Germinal center (tissue), 1 donor: ENCODE results near the gene DDX51.

Experiments used
- DNase-seq: peaks from one replicate; pipeline ENCODE4 v3.0.0; 2012; ENCODE audit warnings: mixed read lengths, low spot score

Gene DDX51

DNA sequence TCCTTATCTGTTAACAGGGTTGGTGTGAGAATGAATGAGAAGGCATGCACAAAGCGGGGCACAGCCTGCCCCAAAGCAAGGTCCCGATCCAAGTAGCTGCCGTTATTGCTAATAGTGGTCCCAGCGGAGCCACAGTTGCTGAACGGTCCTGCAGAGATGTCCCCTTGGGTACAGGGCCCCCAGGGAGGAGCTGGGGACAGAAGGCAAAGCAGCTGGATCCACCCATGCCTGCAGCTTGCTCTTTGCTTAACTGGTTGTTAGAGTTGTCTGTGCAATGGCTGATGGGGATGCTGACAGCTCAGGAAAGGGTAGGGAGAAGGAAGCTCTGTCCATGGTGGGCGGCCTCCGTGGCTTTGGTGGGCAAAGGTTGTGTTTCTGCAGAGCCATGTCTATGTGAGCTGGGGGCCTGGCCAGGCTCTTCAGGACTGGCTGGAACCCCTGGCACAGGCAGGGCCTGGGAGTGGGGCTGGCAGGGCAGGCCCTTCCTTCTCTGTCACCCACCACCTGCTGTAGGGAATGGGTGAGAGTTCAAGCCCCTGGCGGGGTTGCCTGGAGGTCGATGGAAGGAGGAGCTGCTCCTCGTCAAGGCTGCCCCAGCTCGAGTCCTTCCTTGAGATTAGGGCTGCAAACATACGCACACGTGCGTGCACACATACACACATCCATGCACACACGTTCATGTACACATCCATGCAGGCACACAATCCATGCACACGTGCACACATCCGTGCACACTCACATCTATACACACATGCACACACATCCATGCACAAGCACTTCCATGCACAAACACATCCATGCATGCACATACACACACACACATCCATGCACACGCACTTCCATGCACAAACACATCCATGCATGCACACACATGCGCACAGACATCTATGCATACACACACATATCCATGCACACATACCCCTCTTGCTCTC is 35.6 kb upstream of the DDX51 start:
- no peak for DNase-seq

DNA sequence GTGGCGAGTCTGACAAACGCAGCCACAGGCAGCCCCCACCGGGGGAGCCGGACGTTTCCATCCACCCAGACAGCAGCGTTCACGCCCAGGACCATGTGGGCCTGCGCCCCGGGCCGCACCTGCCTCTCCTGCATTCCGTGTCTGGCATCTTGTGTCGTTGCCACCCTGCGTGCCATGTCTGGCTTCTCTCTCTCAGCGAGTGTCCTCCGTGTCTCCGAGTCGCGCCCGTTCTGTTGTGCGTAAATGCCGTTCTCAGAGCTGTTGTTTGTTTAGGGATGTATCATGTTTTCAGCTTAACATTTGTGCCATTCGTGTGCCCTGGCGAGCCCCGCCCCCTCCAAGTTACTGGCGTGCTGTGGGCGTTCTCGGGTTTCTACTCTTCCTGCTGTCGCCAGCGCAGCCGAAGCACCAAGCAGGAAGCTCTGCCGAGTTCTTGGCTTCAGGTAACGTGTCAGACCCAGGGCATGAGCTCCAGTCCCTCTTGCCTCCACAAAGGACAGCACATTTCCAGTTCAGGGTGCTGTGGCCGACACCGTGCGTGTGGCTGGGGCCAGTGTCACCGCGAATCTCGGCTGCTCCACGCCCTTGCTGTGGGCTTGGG is 34.8 kb upstream of the DDX51 start:
- no peak for DNase-seq

DNA sequence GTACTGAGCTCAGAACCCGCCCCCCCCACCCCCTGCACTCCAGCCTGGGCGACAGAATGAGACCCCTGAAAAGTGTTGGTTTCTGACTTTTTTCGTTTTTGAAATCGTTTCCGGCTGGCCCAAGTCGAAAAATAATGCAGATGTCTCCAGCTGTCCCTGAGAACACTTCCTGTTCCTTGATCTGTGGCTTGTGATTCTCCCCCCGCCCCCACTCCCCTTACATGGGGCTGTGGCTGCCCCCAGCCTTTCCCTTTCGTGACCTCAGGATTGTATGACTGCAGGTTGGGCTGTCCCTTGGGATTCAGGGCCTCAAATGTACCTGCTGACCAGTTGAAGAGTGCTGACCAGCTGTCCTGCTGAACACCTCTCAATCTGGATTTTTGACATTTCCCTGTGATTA is 34.2 kb upstream of the DDX51 start:
- no peak for DNase-seq

DNA sequence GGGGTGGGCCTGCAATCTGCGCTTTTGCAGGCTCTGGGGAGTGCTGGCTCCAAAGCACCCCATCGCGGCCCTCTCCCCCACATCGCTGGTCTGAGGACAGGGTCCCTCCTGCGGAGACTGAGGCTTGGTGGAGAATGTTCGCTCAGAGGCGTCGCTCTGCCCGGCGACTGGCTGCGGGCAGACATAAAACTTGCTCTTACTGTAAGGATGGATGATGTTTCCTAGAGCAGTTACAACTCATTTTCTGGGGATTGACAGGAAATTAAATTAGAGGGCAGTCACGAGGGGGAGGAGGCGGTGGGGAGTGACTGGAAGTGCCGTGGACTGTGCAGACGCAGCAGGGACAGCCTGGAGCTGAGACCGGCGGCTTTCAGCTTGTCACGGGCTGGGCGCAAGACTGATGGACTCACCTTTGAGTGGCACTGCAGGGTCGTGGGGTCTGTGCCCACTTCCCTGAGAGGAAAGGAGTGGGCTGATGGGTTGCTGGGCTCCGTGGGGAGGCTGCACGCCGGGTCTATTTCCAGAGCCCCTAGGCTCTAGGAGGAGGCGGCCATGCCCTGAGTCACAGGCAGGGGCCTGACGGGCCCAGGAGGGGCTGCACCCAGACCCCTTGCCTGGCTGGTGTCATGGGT is 32.9 kb upstream of the DDX51 start:
- no peak for DNase-seq

DNA sequence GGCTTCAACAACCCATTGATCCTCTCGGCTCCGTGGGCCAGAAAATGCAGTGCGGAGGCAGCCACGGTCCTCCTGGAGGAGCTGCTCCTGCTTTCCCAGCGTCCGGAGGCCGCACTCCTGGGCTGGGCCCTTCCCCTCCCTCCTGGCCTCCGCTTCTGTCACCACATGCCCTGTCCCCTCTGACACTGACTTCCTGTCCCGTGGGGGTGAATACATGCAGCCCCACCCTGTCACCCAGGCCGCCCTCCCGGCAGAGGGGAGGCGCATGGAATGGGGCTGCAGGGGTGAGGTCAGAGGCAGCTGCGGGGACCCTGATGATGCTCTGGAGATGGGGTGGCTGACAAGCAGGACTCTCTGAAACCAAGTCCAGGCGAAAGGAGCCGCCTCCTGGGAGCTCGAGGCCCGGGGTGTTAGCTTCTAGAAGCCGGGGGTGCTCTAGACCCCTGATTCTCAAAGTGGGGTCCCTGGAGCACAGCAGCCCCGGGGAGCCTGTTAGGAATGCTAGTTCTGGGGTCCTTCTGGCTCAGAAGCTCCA is 32.3 kb upstream of the DDX51 start:
- no peak for DNase-seq

DNA sequence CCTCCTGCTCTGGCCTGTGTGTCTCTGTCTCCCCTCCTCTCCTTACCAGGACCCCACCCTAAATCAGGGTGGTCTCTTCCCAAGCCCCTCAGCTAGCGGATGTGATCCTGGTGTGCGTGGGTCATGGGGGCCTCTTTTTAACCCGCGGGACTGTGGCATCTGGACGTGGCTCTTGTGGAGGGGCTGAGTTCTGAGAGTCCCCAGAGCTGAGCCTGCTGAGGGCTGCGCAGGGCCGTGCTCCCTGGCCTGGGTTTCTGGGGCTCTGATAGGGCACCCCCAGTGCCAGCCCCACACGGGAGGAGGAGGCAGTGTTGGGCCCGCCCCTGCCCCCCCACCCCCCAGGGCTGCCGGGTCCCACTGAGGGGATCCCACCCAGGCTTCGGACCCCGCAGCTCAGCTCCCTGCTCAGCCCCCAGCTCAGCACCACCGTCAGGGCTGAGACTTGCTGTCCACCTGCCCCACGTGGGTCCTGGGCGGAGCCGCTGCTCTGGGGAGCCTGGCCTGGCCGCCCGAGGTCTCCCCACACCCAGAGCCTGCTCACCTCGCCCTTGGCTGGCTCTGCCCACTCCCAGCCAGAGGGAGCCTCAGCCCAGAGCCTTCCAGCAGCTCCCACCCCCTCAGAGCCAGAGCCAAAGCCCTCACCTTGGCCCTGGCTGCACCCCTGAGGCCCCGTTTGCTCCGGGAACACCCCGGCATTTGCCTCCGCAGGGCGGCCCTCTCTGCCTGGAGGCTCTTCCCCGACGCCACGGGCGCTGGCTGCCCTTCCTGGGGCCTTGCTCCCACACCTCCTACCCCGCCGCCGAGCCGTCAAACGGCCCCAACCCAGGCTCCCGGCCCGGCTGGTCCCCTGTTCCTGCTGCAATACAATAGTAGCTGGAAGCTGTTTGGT is 31.6 kb upstream of the DDX51 start:
- no peak for DNase-seq

DNA sequence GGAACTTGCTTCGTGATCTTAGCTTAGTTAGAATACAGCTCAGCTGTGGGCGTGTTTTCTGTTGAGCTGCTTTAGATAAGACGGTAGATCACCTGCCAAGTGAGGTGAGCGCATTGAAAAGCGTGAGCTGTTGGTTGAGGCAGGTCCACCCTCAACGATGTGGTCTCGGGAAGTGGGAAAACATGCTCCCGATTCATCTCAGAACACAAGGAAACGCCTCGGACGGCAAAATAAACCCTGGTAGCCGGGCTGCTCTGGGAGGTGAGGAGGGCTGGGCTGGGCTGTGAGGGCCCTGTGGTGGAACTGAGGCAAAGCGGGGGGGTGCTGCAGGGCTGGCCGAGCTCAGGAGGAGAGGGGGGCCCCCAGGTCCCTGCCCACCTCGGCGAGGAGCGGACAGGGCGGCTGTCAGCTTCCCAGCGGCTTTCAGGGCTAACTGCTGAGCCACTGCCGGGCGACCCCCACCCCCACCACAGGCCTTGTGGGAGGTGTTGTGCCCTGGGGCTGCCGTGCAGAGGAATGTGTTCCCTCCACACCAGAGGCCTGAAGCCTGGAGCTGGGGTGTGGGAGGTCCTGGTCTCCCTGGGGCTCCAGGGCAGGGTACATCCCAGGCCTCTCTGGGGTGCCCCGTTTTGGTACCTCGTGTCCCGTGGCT is 30.8 kb upstream of the DDX51 start:
- DNase-seq: no peak

DNA sequence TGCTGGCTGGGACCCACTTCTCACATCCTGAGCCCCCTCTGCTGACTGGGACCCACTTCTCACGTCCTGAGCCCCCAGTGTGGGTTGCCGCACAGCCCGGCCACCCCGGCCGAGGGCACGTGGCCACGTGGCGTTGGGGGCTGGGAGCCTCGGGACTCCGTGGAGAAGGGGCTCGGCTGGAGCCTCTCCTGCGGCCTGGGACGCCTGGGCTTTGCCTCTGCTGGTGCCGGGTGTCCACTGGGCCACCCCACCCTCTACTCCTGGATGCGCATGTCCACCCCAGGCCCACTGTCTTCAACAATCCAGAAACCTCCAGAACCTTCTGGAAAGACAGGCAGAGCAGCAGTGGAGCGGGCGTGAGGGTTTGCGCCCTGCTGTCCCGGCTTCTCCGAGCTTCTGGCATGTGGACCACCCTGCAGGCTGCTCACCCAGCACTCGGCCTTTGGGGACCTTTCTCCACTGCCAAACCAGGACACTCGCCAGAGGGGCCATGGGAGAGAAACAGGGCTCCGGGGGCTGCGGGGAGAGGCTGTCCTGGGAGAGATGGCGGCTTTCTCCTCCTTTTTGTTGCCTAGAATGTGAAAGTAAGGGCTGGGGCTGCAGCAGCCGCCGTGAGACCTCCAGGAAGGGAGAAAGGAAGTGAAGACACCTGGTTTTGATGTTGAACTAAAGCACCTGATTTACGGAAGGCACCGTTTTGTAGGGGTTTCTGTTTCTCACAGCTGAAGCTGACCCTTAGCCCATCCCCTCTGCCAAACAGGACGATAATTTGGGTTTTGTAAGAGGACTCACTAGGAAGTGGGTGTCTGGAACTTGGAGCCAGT is 30.1 kb upstream of the DDX51 start:
- no peak for DNase-seq

DNA sequence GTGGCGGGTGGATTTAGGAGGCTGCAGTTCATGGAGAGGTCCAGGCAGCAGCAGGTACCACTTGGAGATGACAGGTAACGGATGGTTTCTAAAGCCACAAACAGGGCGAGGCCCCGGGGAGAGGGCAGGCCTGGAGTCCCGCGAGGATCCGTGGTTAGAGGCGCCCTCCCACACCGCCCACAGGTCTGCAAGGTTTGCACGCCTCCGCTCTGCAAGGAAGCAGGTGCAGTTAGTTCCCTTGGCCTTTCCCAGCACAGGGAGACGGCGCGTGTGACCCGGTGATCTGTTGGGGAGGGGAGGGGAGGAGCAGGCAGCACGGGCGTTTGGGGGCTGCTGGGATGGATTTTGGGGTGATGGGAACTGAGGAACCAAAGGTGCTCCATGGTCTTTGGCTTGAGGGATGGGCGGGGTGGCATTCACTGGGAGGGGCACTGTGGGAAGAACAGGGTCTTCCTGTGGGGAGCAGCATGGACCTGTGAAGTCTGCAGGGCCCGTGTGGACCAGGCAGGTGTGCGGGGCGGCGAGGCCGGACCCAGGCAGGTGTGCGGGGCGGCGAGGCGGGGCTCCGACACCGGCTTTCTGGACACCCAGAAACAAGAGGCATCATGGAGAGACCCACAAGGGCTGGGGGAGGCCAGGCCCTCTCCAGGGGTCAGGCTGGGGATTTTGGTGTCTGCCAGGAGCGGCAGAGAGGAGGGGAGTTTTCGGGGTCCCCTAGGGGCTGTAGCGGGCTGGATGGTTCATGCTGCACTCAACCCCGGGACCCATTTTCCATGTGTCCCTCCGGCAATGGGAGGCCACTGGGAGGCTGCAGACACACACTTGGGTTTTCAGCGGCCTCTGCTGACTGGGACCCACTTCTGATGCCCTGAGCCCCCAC is 29.3 kb upstream of the DDX51 start:
- DNase-seq: no peak

DNA sequence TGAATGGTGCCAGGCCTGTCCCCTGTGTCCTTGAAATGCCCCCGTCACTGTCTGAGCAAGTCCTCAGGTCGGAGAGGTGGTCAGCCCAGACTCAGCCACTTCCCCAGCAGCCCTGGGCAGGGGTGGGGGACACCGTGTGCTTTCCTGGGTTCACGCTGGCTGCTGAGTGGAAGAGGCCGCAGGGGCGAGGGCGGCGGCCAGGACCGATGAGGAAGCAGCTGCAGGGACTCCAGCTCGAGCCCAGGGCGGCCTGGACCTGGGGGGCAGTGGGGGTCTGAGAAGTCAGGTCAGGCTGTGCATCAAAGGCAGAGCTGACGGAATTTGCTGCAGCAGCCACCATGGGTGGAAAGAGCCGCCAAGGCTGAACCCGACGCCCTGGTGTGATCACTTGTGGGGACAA is 28.5 kb upstream of the DDX51 start:
- DNase-seq: no peak

DNA sequence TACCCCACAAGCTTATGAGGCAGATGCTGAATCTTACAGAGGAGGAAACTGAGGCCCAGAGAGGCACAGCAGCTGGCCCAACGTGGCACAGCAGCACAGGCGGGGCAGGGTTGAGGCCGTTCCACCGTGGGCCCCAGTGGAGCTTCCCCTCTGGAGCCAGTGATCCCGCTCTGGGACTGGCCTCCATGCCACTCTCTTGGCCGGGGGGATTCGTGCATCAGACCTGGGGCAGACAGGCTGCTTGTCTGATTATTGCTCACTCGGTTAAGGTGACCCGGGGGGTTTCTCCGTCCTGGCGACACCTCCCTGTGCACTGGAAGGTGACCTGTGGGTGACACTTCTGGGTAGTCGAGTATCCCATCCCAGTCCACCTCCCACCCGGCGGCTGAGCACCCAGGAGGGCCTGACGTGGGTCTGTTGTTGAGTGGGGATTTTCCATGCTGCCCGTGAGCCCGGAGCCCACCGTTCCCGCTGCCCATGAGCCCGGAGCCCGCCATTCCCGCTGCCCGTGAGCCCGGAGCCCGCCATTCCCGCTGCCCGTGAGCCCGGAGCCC is 27.9 kb upstream of the DDX51 start:
- no peak for DNase-seq

DNA sequence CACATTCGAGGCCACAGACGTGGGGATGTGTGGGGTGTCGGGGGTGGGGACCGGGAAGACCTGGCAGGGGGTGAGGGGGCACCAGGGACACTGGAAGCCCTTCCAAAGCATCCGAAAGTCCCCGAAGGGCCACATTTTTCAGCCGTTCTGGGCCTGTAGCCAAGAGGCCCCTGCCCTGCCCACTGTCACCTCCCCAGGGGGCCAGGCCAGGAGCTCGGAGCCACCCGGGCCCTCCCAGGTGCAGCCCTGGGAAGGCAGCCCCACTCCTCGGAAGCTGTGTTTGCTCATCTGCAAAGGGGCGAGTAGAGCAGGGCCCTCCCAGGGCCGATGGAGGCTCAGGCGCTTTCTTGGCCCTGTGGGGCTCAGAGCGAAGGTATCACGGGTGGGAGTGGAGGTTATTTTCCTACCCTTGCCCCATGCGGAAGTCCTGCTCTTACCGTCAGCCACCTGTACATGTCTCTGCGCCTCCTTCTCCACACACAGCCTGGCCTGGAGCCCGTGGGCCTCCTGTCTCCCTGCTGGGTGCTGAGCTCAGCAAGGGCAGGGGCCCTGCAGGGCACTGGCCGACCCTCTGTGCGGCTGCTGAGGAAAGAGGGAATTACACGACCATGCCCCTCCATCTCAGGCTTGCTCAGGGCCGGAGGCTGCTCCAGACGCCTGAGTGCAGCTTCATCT is 27.3 kb upstream of the DDX51 start:
- DNase-seq: no peak

DNA sequence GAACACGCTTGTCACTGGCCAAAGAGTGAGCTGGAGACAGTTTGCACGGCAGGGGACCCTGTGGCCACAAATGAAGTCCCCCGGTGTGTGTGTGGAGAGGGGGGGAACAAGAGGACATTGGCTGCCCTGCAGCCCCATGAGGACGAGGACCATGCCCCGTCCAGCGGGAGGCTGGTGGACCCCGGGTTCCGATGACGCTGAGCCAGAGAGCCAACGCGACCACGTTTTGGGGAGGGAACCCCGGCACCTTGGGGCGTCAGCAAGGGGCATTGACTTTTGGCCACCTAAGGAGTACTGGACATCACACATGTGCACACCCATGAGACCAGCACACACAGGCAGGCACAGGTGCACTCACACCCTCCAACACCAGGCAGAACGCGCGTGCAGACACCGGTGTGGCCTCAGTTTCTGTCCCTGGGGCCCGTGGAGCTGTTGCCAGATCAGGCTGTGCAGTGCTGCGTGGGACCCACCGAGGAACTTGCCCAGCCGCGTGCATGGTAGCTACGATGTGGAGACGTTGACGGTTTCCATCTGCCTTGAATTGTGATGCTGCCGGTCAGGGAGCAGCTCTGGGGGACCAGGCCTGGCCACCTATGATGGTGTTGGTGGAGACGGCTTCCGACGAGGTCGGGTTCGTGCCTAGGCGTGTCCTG is 26.6 kb upstream of the DDX51 start:
- no peak for DNase-seq

DNA sequence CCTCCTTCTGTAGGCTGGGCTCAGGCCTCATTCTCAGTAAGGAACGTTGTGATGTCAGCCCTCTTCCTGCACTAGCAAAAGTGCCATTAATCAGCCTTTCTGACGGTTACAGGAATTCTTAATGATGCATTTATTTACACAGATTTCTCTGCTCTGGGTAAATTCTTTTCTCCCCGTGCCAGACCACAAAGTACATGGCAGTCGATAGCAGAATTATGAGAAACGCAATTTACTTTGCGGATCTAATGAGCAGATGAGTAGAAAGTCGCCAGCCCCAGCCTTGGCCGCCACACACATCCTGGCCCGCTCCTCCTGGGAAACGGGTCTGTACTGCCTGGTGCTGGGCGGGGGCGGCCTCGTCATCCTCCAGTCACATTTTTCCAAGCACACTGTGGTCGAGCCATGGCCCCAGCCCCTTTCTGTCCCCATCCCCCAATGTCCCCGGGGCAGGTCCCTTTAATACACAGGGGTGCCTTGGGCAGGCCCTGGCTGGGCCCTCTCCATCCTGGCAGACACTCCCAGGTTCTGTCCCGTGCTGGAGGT is 26.0 kb upstream of the DDX51 start:
- DNase-seq: no peak

DNA sequence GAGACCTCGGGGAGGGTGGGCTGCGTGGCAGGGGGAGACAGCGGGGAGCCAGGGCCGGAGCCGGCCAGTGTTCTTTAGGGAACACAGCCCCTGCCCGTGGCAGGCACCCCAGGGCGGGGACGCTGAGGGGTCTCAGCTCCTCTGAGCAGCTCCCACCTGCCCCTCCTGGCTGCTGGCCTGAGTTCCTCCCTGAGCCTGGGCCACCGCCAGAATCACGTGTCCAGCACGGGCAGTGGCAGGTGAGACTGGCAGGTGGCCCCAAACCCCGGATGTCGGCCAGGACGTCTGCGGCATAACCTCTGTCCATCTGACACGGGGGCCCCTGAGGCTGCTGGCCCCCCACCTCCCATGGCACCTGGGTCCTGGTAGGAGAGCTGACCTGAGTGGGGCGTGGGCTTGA is 25.3 kb upstream of the DDX51 start:
- DNase-seq: no peak

DNA sequence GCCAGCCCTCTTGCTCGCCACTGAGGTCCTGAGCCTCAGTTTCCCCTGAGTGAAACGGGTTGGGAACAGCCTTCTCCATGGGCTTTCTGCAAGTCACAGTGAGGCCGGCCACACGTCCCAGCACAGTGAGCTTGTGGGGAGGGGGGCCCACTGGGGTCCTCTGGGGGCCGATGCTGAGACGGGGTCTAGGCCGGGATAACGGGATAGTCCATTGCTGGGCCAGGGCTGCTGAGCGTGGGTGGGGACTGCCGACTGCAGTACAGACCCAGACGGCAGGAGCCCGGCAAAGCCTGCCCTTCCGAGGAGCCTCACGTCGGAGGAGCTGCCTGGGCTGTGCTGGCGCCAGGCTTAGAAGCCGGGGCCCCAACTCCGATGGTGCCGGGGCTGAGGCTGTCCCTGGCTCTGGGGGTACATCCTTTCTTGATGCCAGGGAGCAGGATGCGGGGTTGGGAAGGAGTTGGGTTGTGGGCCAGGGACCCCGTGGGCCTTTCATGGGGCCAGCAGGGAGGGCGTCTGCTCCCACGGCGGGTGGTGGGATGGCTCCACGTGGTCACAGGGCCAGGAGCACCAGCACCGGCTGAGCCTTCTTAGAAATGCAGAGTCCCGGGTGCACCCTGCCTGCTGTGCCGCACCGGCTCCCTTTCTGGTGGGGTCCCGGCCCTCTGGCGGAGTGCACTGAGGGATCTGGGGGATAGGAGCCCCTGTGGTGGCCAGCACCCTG is 24.4 kb upstream of the DDX51 start:
- DNase-seq: no peak
